HG03342 (cell line): ENCODE measurements around the gene NDE1.
"Not testable (repeated sequence)": the region's sequence is repeated elsewhere in the genome, so short reads cannot be mapped to it uniquely, and the experiment has no call there.

Experiments used
- ATAC-seq: cut with Tn5 transposase; IDR thresholded peaks from one replicate; pipeline ENCODE4 v1.9.1; 2021; ENCODE audit warnings: mild to moderate bottlenecking, moderate library complexity; ENCODE audit not compliant: unreplicated experiment

NDE1 gene

GRCh38 chr16:15692508-15692907 lies 42.5 kb downstream of the NDE1 start:
- ATAC-seq, result not testable (repeated sequence)

- ATAC-seq, result no peak
Observed at GRCh38 chr16:15694499-15694898, 44.5 kb downstream of the NDE1 start.

- no peak for ATAC-seq
Observed at GRCh38 chr16:15699819-15700218, 49.8 kb downstream of the NDE1 start.

GRCh38 chr16:15701367-15701766 lies 51.3 kb downstream of the NDE1 start:
- no peak for ATAC-seq

- ATAC-seq, result no peak
Observed at GRCh38 chr16:15701975-15702970, 52.2 kb downstream of the NDE1 start.

GRCh38 chr16:15703029-15703736 lies 53.1 kb downstream of the NDE1 start:
- ATAC-seq, result no peak

GRCh38 chr16:15704545-15704987 lies 54.5 kb downstream of the NDE1 start:
- ATAC-seq, result no peak

GRCh38 chr16:15705064-15705565 lies 55.1 kb downstream of the NDE1 start:
- ATAC-seq, result no peak

GRCh38 chr16:15707332-15707731 lies 57.3 kb downstream of the NDE1 start:
- no peak for ATAC-seq

GRCh38 chr16:15708096-15708495 lies 58.1 kb downstream of the NDE1 start:
- no peak for ATAC-seq

- ATAC-seq, result no peak
Observed at GRCh38 chr16:15708997-15709396, 59.0 kb downstream of the NDE1 start.

- ATAC-seq, result no peak
Observed at GRCh38 chr16:15714393-15715172, 64.5 kb downstream of the NDE1 start.

GRCh38 chr16:15715221-15715620 lies 65.2 kb downstream of the NDE1 start:
- no peak for ATAC-seq

GRCh38 chr16:15716694-15717447 lies 66.8 kb downstream of the NDE1 start:
- no peak for ATAC-seq

- ATAC-seq, result no peak
Observed at GRCh38 chr16:15721018-15721417, 71.0 kb downstream of the NDE1 start.

- no peak for ATAC-seq
Observed at GRCh38 chr16:15723808-15724207, 73.8 kb downstream of the NDE1 start.

GRCh38 chr16:15725641-15726240 lies 75.7 kb downstream of the NDE1 start:
- no peak for ATAC-seq

- no peak for ATAC-seq
Observed at GRCh38 chr16:15726715-15727114, 76.7 kb downstream of the NDE1 start.

- ATAC-seq, result not testable (repeated sequence)
Observed at GRCh38 chr16:15727697-15728096, 77.7 kb downstream of the NDE1 start.

GRCh38 chr16:15729152-15729551 lies 79.1 kb downstream of the NDE1 start:
- no peak for ATAC-seq
